OCI-LY1 (cell line): Measurements from ENCODE around the gene ELF2.

Experiments
- EZH2 ChIP-seq: fragments of 200-600 bp; sonication (generic), shearing (Covaris generic); IDR thresholded peaks from 2 replicates; pipeline ENCODE4 v1.8.0; 2017; ENCODE audit warnings: borderline replicate concordance, mixed run types, mild to moderate bottlenecking, antibody characterized with exemption, low read length, moderate library complexity, mixed read lengths
- TF ChIP-seq, protein P1 (sequence below): fragments of 200-600 bp; sonication (generic), shearing (Covaris generic); IDR thresholded peaks from 2 replicates; pipeline ENCODE4 v1.5.1; 2017; ENCODE audit warnings: mild to moderate bottlenecking, antibody characterized with exemption, low read length, moderate library complexity, mixed read lengths

DNA sequence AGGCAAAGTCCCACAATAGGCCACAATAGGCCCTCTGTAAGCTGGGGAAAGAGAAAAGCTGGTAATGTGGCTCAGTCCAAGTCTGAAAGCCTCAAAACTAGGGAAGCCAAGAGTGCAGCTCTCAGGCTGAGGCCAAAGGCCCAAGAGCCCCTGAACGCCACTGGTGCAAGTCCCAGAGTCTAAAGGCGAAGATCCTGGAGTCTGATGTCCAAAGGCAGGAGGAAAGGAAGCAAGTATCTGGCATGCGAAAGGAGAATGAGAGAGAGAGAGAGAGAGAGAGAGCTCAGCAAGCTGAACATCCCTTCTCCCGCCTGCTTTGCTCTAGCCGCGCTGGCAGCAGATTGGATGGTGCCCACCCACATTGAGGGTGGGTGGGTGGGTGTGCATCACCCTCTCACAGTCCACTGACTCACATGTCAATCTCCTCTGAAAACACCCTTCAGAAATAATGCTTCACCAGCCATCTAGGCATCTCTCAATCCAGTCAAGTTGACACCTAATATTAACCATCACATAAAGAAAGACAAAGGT lies 30.9 kb upstream of the ELF2 start:
- no peak for TF ChIP-seq EZH2
- TF ChIP-seq, protein P1, sequence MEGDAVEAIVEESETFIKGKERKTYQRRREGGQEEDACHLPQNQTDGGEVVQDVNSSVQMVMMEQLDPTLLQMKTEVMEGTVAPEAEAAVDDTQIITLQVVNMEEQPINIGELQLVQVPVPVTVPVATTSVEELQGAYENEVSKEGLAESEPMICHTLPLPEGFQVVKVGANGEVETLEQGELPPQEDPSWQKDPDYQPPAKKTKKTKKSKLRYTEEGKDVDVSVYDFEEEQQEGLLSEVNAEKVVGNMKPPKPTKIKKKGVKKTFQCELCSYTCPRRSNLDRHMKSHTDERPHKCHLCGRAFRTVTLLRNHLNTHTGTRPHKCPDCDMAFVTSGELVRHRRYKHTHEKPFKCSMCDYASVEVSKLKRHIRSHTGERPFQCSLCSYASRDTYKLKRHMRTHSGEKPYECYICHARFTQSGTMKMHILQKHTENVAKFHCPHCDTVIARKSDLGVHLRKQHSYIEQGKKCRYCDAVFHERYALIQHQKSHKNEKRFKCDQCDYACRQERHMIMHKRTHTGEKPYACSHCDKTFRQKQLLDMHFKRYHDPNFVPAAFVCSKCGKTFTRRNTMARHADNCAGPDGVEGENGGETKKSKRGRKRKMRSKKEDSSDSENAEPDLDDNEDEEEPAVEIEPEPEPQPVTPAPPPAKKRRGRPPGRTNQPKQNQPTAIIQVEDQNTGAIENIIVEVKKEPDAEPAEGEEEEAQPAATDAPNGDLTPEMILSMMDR: no peak
